ENCODE data around the gene ARL6IP4.
A peak's percentile ranks its signal among the peaks of the same experiment; 100 is the strongest.
"Not testable (repeated sequence)": the region's sequence is repeated elsewhere in the genome, so short reads cannot be mapped to it uniquely, and the experiment has no call there.

ARL6IP4 gene

GRCh38 chr12:122980183-122981035, at the start of gene ARL6IP4:
Gene ARL6IP4, plus strand, starts transcription at chr12:122980681. Its CDS starts 459 bp downstream, at chr12:122981140.
- no peaks in the 10 kb centered on the region for H3K27me3 ChIP-seq (ENCODE audit: insufficient read depth, low read length)
- H2AFZ ChIP-seq (ENCODE audit: low read depth, low read length) = peak within 1 kb of the TSS; percentile 51
- H3K9me3 ChIP-seq (ENCODE audit: low read length) = no peaks in the 10 kb centered on the region
- peaks cover 26% of the 10 kb centered on the region for H3K36me3 ChIP-seq (ENCODE audit: insufficient read depth, low read length)
- H3K4me1 ChIP-seq (ENCODE audit: insufficient read depth, low read length) = peaks cover 67% of the 10 kb centered on the region
- H3K4me3 ChIP-seq (ENCODE audit: low read length) = peak within 1 kb of the TSS; percentile 84

- H3K4me1 ChIP-seq (ENCODE audit: insufficient read depth, low read length) = peaks cover 4% of the 10 kb centered on the region
- H2AFZ ChIP-seq (ENCODE audit: low read depth, low read length) = no peak overlapping the region
- no peaks in the 10 kb centered on the region for H3K36me3 ChIP-seq (ENCODE audit: insufficient read depth, low read length)
- H3K9me3 ChIP-seq (ENCODE audit: low read length) = no peaks in the 10 kb centered on the region
- H3K4me3 ChIP-seq (ENCODE audit: low read length) = no peak overlapping the region
- H3K27me3 ChIP-seq (ENCODE audit: insufficient read depth, low read length) = no peaks in the 10 kb centered on the region
Observed at GRCh38 chr12:122932207-122932606, 48.3 kb upstream of the ARL6IP4 start.

DNA sequence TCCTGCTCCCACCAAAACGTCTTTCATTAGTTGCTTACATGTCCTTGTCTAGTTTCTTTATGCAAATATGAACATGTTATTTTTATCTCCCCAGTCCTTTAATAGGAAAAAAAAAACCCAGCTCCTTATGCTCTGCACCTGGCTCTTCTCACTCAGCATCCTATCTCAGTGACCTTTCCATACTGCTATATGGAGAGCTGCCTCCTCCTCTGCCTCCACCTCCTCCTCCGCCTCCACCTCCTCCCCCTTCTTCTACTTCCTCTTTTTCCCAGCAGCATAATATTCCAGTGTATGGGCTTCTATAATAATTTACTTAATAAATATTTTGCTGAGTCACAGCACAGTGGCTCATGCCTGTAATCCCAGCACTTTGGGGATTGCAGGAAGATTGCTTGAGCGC, 45.8 kb upstream of the ARL6IP4 start:
- H3K9me3 ChIP-seq (ENCODE audit: low read length) = no peaks in the 10 kb centered on the region

GRCh38 chr12:122935318-122935717, 45.2 kb upstream of the ARL6IP4 start:
- Histone ChIP-seq H3K4me3 (ENCODE audit: low read length) (no peak overlapping the region), H3K9me3 (ENCODE audit: low read length) (no peaks in the 10 kb centered on the region), H3K36me3 (ENCODE audit: insufficient read depth, low read length) (peaks cover 5% of the 10 kb centered on the region), H3K4me1 (ENCODE audit: insufficient read depth, low read length) (no peaks in the 10 kb centered on the region), H3K27me3 (ENCODE audit: insufficient read depth, low read length) (no peaks in the 10 kb centered on the region), H2AFZ (ENCODE audit: low read depth, low read length) (no peak overlapping the region)

More for the DNA sequence above, 45.8 kb upstream of the ARL6IP4 start:
- no peaks in the 10 kb centered on the region for H3K27me3 ChIP-seq (ENCODE audit: insufficient read depth, low read length)
- H2AFZ ChIP-seq (ENCODE audit: low read depth, low read length) = no peak overlapping the region
- H3K36me3 ChIP-seq (ENCODE audit: insufficient read depth, low read length) = peaks cover 5% of the 10 kb centered on the region
- no peaks in the 10 kb centered on the region for H3K4me1 ChIP-seq (ENCODE audit: insufficient read depth, low read length)
- H3K4me3 ChIP-seq (ENCODE audit: low read length) = no peak overlapping the region

- no peaks in the 10 kb centered on the region for H3K27me3 ChIP-seq (ENCODE audit: insufficient read depth, low read length)
- no peak overlapping the region for H2AFZ ChIP-seq (ENCODE audit: low read depth, low read length)
- no peaks in the 10 kb centered on the region for H3K4me1 ChIP-seq (ENCODE audit: insufficient read depth, low read length)
- no peaks in the 10 kb centered on the region for H3K9me3 ChIP-seq (ENCODE audit: low read length)
- H3K4me3 ChIP-seq (ENCODE audit: low read length) = no peak overlapping the region
- H3K36me3 ChIP-seq (ENCODE audit: insufficient read depth, low read length) = peaks cover 5% of the 10 kb centered on the region
Observed at GRCh38 chr12:122937622-122938091, 42.8 kb upstream of the ARL6IP4 start.

DNA sequence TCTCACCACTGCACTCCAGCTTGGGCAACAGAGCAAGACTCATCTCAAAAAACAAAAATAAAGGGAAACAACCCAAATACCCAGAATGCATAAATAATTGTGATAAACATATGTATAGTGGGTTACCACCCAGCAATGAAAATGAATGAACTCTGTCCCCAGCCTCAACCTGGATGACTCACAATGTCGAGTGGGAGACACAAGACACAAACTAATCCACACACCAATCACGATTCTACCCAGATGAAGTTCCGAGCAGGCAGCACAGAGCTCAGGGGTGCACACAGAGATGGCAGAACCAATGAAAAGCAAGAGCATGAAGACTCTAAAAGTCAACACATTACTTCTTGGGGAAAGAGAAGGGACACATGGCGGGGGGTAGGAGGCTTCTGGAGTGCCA, 41.4 kb upstream of the ARL6IP4 start:
- Histone ChIP-seq H3K27me3 (ENCODE audit: insufficient read depth, low read length) (no peaks in the 10 kb centered on the region), H3K4me3 (ENCODE audit: low read length) (no peak overlapping the region), H3K9me3 (ENCODE audit: low read length) (no peaks in the 10 kb centered on the region), H3K36me3 (ENCODE audit: insufficient read depth, low read length) (peaks cover 5% of the 10 kb centered on the region), H3K4me1 (ENCODE audit: insufficient read depth, low read length) (no peaks in the 10 kb centered on the region), H2AFZ (ENCODE audit: low read depth, low read length) (no peak overlapping the region)

- H3K9me3 ChIP-seq (ENCODE audit: low read length); H2AFZ ChIP-seq (ENCODE audit: low read depth, low read length); H3K27me3 ChIP-seq (ENCODE audit: insufficient read depth, low read length); H3K4me3 ChIP-seq (ENCODE audit: low read length); H3K36me3 ChIP-seq (ENCODE audit: insufficient read depth, low read length); H3K4me1 ChIP-seq (ENCODE audit: insufficient read depth, low read length): not testable (repeated sequence)
Observed at GRCh38 chr12:122941351-122941750, 39.1 kb upstream of the ARL6IP4 start.

DNA sequence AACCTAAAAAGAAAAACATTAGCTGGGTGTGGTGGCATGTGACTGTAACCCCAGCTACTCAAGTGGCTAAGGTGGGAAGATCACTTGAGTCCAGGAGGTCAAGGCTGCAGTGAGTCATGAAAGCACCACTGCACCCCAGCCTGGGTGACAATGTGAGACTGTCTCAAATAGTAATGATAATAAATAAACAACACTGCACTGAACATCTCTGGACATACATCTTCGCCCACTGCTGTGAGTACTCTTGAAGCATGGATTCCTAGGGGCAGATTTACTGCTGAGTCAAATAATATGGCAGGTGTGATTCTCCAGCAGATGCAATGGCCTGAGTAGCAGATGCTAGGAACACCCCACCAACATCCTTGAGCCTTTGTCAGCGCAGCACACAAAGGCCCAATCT, 37.8 kb upstream of the ARL6IP4 start:
- Histone ChIP-seq H3K36me3 (ENCODE audit: insufficient read depth, low read length) (peaks cover 1% of the 10 kb centered on the region), H3K4me1 (ENCODE audit: insufficient read depth, low read length) (no peaks in the 10 kb centered on the region), H2AFZ (ENCODE audit: low read depth, low read length) (no peak overlapping the region), H3K4me3 (ENCODE audit: low read length) (no peak overlapping the region), H3K9me3 (ENCODE audit: low read length) (no peaks in the 10 kb centered on the region), H3K27me3 (ENCODE audit: insufficient read depth, low read length) (no peaks in the 10 kb centered on the region)

DNA sequence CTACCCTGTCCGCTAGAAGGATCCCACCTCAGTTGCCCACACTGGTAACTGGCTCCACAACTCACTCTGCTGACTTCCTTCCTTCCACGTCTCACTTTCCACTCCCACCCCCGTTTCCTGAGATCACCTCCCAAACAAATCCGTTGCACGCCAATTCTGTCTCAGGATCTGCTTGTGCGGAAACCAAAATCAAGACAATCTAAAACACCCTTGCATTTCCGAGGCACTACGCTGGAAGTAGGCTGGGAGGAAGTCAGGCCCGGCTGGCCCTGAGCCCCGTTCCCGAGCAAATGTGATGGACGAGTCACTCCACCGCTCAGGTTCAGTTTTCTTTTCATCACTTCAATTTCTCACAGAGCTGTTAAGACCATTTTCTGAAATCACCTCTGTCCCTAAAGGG, 37.3 kb upstream of the ARL6IP4 start:
- Histone ChIP-seq H3K36me3 (ENCODE audit: insufficient read depth, low read length) (no peaks in the 10 kb centered on the region), H2AFZ (ENCODE audit: low read depth, low read length) (no peak overlapping the region), H3K4me1 (ENCODE audit: insufficient read depth, low read length) (no peaks in the 10 kb centered on the region), H3K9me3 (ENCODE audit: low read length) (no peaks in the 10 kb centered on the region), H3K27me3 (ENCODE audit: insufficient read depth, low read length) (no peaks in the 10 kb centered on the region), H3K4me3 (ENCODE audit: low read length) (no peak overlapping the region)

DNA sequence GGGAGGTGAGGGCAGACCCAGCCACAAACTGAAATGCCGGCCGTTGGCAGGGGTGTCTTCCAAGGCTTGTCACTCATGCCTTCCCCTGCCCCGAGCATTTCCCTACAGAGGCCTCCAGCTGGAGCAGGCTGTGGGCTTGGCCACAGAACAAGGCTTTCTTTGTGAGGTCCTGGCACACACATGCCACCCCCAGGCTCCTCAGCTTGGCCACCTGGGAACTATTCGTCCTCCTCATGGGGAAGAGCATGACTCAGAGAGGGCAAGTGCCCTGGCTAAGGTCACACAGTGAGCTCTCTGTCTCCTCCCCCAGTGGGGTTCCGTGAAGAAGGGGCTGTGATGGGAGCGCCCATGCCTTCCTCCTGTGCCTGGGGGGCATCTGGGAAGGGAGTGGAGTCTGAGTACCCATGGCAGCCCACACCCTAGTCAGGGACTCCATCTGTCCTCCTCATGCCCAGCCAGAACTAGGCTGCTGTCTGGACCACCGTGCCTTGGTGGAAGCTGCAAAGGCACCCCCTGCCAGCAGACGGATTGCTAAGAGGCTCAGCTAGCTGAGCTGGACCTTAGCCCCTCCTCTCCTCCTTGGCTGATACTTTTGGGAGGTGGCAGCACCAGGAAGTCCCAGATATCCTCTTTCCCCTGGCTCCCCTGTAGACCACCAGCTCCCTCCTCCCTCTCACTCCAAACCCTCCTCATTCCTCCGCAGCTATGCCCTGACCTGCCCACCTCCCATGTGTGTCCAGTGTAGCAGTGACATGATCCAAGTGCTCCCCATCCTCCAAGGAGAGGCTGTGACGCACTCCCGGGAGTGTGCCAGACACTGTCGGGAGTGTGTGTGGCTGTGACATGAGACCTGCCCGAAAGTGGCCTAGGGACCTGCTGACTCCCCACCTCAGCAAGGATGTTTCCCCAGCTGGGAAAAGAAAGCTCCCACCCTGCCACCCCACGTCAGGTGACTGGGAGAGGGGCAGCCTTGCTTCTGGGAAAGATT, 35.6 kb upstream of the ARL6IP4 start:
- no peaks in the 10 kb centered on the region for H3K36me3 ChIP-seq (ENCODE audit: insufficient read depth, low read length)
- H3K9me3 ChIP-seq (ENCODE audit: low read length) = no peaks in the 10 kb centered on the region
- H2AFZ ChIP-seq (ENCODE audit: low read depth, low read length) = no peak overlapping the region
- H3K4me1 ChIP-seq (ENCODE audit: insufficient read depth, low read length) = no peaks in the 10 kb centered on the region
- H3K4me3 ChIP-seq (ENCODE audit: low read length) = no peak overlapping the region
- no peaks in the 10 kb centered on the region for H3K27me3 ChIP-seq (ENCODE audit: insufficient read depth, low read length)

- Histone ChIP-seq H3K4me1 (ENCODE audit: insufficient read depth, low read length) (no peaks in the 10 kb centered on the region), H3K36me3 (ENCODE audit: insufficient read depth, low read length) (no peaks in the 10 kb centered on the region), H3K9me3 (ENCODE audit: low read length) (no peaks in the 10 kb centered on the region)
Observed at GRCh38 chr12:122946690-122947341, 33.7 kb upstream of the ARL6IP4 start.

GRCh38 chr12:122947352-122947792, 33.1 kb upstream of the ARL6IP4 start:
- H3K4me3 ChIP-seq (ENCODE audit: low read length) = no peak overlapping the region
- H3K9me3 ChIP-seq (ENCODE audit: low read length) = no peaks in the 10 kb centered on the region
- no peaks in the 10 kb centered on the region for H3K36me3 ChIP-seq (ENCODE audit: insufficient read depth, low read length)
- no peaks in the 10 kb centered on the region for H3K4me1 ChIP-seq (ENCODE audit: insufficient read depth, low read length)
- H3K27me3 ChIP-seq (ENCODE audit: insufficient read depth, low read length) = no peaks in the 10 kb centered on the region
- H2AFZ ChIP-seq (ENCODE audit: low read depth, low read length) = no peak overlapping the region

More at GRCh38 chr12:122946690-122947341, 33.7 kb upstream of the ARL6IP4 start:
- Histone ChIP-seq H2AFZ (ENCODE audit: low read depth, low read length) (no peak overlapping the region), H3K4me3 (ENCODE audit: low read length) (no peak overlapping the region), H3K27me3 (ENCODE audit: insufficient read depth, low read length) (no peaks in the 10 kb centered on the region)
